Stomach smooth muscle (tissue), 2 donors: ENCODE results near the gene EIF3D.
"Not testable (repeated sequence)": the region's sequence is repeated elsewhere in the genome, so short reads cannot be mapped to it uniquely, and the experiment has no call there.

Experiments used
- H3K27ac ChIP-seq: one replicate; pipeline ENCODE4 v1.7.0; 2013; ENCODE audit warnings: mild to moderate bottlenecking, low read length, inconsistent platforms
- H3K27me3 ChIP-seq, 2 donors: one replicate each; pipeline ENCODE4 v1.7.0; 2013; ENCODE audit warnings: low read length in 2 of 2; ENCODE audit not compliant: insufficient read depth in 2 of 2, control insufficient read depth in 1 of 2
- H3K36me3 ChIP-seq, 2 donors: one replicate each; pipeline ENCODE4 v1.7.0; 2013; ENCODE audit warnings: low read length in 2 of 2; ENCODE audit not compliant: control insufficient read depth in 2 of 2, insufficient read depth in 2 of 2
- H3K4me1 ChIP-seq: one replicate; pipeline ENCODE4 v1.7.0; 2013; ENCODE audit warnings: low read length; ENCODE audit not compliant: control insufficient read depth, insufficient read depth
- H3K4me3 ChIP-seq, 2 donors: one replicate each; pipeline ENCODE4 v1.7.0; 2013; ENCODE audit warnings: low read length in 2 of 2
- H3K9ac ChIP-seq, 2 donors: one replicate each; pipeline ENCODE4 v1.7.0; 2013; ENCODE audit warnings: low read length in 2 of 2, mild to moderate bottlenecking in 1 of 2
- H3K9me3 ChIP-seq, 2 donors: one replicate each; pipeline ENCODE4 v1.7.0; 2013; ENCODE audit warnings: low read length in 2 of 2; ENCODE audit not compliant: control insufficient read depth in 2 of 2
- donor health status: healthy.
- donor health status: Pancreatic carcinoma.

The EIF3D gene

DNA sequence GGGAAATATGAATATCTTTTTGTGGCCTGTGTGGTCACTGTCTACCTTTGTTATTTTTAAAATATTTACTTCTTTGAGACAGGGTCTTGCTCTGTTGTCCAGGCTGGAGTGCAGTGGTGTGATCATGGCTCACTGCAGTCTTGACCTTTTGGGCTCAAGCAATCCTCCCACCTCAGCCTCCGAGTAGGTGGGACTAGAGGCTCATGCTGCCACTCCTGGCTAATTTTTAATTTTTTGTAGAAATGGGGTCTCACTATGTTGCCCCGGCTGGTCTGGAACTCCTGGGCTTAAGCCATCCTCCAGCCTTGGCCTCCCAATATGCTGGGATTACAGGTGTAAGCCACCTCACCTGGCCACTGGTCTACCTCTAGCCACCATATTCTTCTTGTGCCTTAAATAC lies 3.5 kb upstream of the EIF3D start:
- Histone ChIP-seq H3K9me3 (no peaks in the 10 kb centered on the region), H3K4me3 (no peak overlapping the region), H3K4me1 (peaks cover 16% of the 10 kb centered on the region), H3K27me3 (peaks cover 0 to 7% of the 10 kb centered on the region in 2 donors), H3K9ac (no peak overlapping the region), H3K27ac (no peak overlapping the region), H3K36me3 (no peaks in the 10 kb centered on the region)

GRCh38 chr22:36528341-36528740 lies 625 bp downstream of the EIF3D start:
- Histone ChIP-seq H3K9me3 (no peaks in the 10 kb centered on the region), H3K4me1 (peaks cover 18% of the 10 kb centered on the region), H3K27ac (peak overlapping the region; percentile 85), H3K27me3 (peaks cover 0 to 2% of the 10 kb centered on the region in 2 donors), H3K36me3 (peaks cover 26 to 29% of the 10 kb centered on the region in 2 donors), H3K4me3 (peak overlapping the region; percentile 91 to 97), H3K9ac (peak overlapping the region; percentile 93 to 96)

DNA sequence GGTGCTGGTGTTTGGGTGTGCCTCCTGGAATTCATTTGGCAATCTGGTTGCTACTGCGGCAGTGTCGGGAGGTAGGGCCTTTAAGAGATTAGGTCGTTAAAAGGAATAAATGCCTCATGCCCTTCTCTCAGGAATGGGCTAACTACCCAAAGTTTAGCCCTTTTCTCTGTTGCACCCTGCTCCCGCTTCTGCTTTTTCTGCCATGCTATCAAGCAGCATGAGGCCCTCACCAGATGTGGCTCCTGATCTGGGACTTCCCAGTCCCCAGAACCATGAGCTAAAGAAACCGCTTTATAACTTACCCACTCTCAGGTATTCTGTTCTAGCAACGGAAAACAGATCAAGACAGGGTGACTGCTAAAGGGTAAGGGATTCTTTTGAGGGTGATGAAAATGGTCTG lies 6.3 kb downstream of the EIF3D start:
- peaks cover 63 to 76% of the 10 kb centered on the region in 2 donors for H3K36me3 ChIP-seq
- no peak overlapping the region for H3K4me3 ChIP-seq
- peaks cover 2% of the 10 kb centered on the region for H3K4me1 ChIP-seq
- no peak overlapping the region for H3K9ac ChIP-seq
- no peak overlapping the region for H3K27ac ChIP-seq
- H3K9me3 ChIP-seq, result no peaks in the 10 kb centered on the region
- no peaks in the 10 kb centered on the region for H3K27me3 ChIP-seq

DNA sequence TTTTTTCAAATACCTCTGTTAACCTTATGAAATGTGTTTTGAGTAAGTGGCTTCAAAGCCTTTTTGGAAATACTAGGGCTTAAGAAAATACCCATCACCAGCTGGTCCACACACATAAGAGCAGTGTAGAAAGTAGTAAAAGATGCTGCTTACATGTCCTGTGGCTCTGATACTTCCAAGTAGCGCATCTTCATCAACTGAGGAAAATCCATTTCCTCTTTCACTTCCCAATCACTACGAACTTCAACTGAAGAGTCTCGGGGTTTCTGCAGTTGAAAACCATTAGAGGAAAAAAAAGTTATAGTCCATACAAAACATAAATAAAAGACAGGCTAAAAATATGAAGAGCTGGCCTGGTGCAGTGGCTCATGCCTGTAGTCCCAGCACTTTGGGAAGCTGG lies 8.5 kb downstream of the EIF3D start:
- Histone ChIP-seq H3K9me3 (no peaks in the 10 kb centered on the region), H3K27ac (no peak overlapping the region), H3K9ac (no peak overlapping the region), H3K36me3 (peaks cover 73 to 92% of the 10 kb centered on the region in 2 donors), H3K4me3 (no peak overlapping the region), H3K27me3 (no peaks in the 10 kb centered on the region), H3K4me1 (no peaks in the 10 kb centered on the region)

GRCh38 chr22:36519906-36520305 lies 9.1 kb downstream of the EIF3D start:
- H3K9ac ChIP-seq, H3K27ac ChIP-seq: not testable (repeated sequence)

GRCh38 chr22:36514766-36515165 lies 14.2 kb downstream of the EIF3D start:
- Histone ChIP-seq H3K4me1 (no peaks in the 10 kb centered on the region), H3K9ac (no peak overlapping the region), H3K27ac (no peak overlapping the region), H3K9me3 (no peaks in the 10 kb centered on the region), H3K27me3 (no peaks in the 10 kb centered on the region), H3K36me3 (peaks cover 71 to 78% of the 10 kb centered on the region in 2 donors), H3K4me3 (no peak overlapping the region)

More at GRCh38 chr22:36519906-36520305, 9.1 kb downstream of the EIF3D start:
- not testable (repeated sequence) for H3K4me1 ChIP-seq, H3K9me3 ChIP-seq, H3K4me3 ChIP-seq, H3K27me3 ChIP-seq
- peaks cover 70 to 89% of the 10 kb centered on the region in 2 donors for H3K36me3 ChIP-seq

DNA sequence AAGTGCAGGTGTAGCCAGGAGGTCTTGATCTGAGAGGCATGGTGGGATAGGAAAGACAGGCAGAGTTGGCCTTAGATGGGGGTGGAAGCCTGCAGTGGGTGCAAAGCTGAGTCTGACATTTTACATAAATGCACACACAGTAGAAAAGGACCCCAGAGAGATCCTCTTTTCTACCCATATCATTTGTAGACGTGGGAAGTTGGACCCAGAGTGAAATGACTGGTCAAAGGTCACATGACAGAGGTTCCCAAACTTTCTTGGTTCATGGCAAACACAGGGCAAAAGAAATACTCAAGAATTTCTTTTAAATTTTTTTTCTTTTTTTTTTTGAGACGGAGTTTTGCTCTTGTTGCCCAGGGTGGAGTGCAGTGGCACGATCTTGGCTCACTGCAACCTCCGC lies 16.0 kb downstream of the EIF3D start:
- H3K36me3 ChIP-seq, result peaks cover 54 to 63% of the 10 kb centered on the region in 2 donors
- H3K9me3 ChIP-seq, result no peaks in the 10 kb centered on the region
- no peaks in the 10 kb centered on the region for H3K4me1 ChIP-seq
- H3K27ac ChIP-seq, result no peak overlapping the region
- no peaks in the 10 kb centered on the region for H3K27me3 ChIP-seq
- H3K9ac ChIP-seq, result no peak overlapping the region
- H3K4me3 ChIP-seq, result no peak overlapping the region

- peaks cover 50 to 57% of the 10 kb centered on the region in 2 donors for H3K36me3 ChIP-seq
- H3K4me3 ChIP-seq, result no peak overlapping the region
- no peaks in the 10 kb centered on the region for H3K9me3 ChIP-seq
- H3K27ac ChIP-seq, result no peak overlapping the region
- H3K4me1 ChIP-seq, result peaks cover 5% of the 10 kb centered on the region
- H3K27me3 ChIP-seq, result no peaks in the 10 kb centered on the region
- no peak overlapping the region for H3K9ac ChIP-seq
These were observed 16.6 kb downstream of the EIF3D start for GRCh38 chr22:36512333-36512732.

DNA sequence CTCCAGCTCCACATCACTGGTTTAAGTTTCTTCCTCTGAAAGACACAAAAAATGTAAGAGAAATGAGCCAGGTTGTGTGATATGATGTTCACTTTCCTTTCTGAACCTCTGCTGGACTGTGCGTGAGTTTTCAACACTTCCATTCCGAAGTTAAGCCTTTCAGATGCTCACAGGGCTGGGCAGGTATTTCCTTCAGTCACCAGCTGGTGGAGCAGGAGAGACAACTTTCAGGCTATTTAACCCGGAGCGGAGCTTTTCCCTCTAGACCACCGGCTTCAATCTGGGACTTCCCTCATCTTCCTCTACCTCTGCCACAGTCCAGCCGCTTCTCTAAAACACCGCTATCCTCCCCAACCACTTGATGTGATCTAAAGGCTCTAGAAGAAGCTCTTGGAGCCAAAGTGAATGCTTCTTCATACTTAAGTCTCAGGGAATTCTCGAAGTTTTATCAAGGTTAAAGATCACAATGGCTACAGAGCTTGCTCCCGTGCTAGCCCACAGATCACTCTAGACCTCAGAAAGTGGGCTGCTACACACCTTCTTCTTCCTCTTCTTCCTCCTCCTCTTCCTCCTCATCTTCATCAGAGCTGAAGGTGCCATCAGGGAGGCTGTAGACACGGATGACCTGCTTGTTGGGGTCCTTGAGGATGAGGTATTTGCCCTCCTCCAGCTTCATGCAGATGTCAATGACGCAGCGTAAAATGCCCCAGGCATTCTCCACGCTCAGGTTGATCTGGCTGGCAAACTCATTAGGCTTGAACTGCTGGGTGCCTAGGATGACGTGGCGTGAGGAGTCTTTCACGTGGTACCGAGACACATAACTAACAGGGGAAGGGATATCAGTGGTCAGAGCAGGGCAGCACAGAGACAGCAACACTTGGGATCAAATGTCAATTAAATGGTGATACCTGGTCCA lies 17.7 kb downstream of the EIF3D start:
- no peaks in the 10 kb centered on the region for H3K9me3 ChIP-seq
- peaks cover 16% of the 10 kb centered on the region for H3K4me1 ChIP-seq
- H3K36me3 ChIP-seq, result peaks cover 39 to 46% of the 10 kb centered on the region in 2 donors
- no peak overlapping the region for H3K4me3 ChIP-seq
- H3K27ac ChIP-seq, result no peak overlapping the region
- peak overlapping the region in 1 of 2 donors; percentile 51 for H3K9ac ChIP-seq
- H3K27me3 ChIP-seq, result no peaks in the 10 kb centered on the region

- Histone ChIP-seq H3K27me3 (no peaks in the 10 kb centered on the region), H3K27ac (no peak overlapping the region), H3K36me3 (peaks cover 35 to 38% of the 10 kb centered on the region in 2 donors)
These were observed 18.6 kb downstream of the EIF3D start for GRCh38 chr22:36510384-36510783.

GRCh38 chr22:36507518-36508010 lies 21.4 kb downstream of the EIF3D start:
- Histone ChIP-seq H3K9ac (peak overlapping the region; percentile 43 to 76), H3K27me3 (no peaks in the 10 kb centered on the region), H3K27ac (peak overlapping the region; percentile 53), H3K9me3 (no peaks in the 10 kb centered on the region), H3K4me3 (peak overlapping the region; percentile 33 to 72), H3K36me3 (peaks cover 15 to 23% of the 10 kb centered on the region in 2 donors), H3K4me1 (peaks cover 16% of the 10 kb centered on the region)

More at GRCh38 chr22:36510384-36510783, 18.6 kb downstream of the EIF3D start:
- Histone ChIP-seq H3K9me3 (no peaks in the 10 kb centered on the region), H3K4me3 (no peak overlapping the region), H3K4me1 (peaks cover 16% of the 10 kb centered on the region), H3K9ac (no peak overlapping the region)
